K562 treated with DMSO at 1 percent for 48 hours (cell line): Measurements from ENCODE around the gene MLXIP. TPM values are rescaled to one million over a fixed set of nuclear protein-coding genes. Genes with fewer than 3 reads are reported as not detected.

Experiments used
- total RNA-seq: library from RNA; unstranded; fragments of 300-600 nt; gene quantifications from 2 replicates; pipeline ENCODE4 v1.2.3, GENCODE V29; 2022; ENCODE audit warnings: low replicate concordance; ENCODE audit errors: extremely low read depth

MLXIP gene, protein sequence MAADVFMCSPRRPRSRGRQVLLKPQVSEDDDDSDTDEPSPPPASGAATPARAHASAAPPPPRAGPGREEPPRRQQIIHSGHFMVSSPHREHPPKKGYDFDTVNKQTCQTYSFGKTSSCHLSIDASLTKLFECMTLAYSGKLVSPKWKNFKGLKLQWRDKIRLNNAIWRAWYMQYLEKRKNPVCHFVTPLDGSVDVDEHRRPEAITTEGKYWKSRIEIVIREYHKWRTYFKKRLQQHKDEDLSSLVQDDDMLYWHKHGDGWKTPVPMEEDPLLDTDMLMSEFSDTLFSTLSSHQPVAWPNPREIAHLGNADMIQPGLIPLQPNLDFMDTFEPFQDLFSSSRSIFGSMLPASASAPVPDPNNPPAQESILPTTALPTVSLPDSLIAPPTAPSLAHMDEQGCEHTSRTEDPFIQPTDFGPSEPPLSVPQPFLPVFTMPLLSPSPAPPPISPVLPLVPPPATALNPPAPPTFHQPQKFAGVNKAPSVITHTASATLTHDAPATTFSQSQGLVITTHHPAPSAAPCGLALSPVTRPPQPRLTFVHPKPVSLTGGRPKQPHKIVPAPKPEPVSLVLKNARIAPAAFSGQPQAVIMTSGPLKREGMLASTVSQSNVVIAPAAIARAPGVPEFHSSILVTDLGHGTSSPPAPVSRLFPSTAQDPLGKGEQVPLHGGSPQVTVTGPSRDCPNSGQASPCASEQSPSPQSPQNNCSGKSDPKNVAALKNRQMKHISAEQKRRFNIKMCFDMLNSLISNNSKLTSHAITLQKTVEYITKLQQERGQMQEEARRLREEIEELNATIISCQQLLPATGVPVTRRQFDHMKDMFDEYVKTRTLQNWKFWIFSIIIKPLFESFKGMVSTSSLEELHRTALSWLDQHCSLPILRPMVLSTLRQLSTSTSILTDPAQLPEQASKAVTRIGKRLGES
- not detected in 2 replicates for total RNA-seq

DNA sequence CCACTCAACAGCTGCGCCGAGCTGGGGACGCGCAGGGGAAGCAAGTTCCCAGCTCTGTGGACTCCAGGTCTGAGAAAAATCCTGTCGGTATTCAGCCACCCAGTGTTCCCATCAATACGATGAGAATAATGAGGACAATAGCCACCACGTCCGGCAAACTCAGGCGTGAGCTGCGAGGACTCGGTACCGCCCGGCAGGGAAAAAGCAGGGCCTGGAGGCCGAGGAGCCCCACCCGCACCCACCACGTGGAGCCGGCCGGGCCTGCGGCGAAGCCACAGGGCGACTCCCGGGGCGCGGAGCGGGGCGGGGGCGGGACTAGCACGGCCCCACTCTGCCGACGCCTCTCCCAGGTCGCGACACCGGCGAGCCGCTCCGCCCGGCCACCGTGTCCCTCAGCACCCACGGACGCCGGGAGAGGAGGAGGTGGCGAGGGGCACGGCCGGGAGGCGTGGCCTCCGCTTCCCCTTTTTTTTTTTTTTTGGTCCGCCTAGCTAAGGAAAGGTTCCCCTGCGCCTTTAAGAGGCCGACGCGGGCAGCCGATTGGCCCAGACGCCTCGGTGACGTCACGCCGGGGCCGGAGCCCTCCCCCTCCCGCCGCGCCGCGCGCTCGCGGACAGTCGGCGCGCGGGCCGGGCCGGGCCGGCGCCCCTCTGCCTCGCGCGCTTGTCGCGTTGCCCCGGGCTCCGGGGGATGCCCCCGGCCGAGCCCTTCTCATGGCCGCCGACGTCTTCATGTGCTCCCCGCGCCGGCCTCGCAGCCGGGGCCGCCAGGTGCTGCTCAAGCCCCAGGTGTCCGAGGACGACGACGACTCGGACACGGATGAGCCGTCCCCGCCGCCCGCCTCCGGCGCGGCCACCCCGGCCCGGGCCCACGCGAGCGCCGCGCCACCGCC lies at the start of gene MLXIP:
Gene MLXIP, plus strand, starts transcription at position 616 of the 892 bp plus-strand sequence. Its CDS starts 98 bp downstream, at position 714.

DNA sequence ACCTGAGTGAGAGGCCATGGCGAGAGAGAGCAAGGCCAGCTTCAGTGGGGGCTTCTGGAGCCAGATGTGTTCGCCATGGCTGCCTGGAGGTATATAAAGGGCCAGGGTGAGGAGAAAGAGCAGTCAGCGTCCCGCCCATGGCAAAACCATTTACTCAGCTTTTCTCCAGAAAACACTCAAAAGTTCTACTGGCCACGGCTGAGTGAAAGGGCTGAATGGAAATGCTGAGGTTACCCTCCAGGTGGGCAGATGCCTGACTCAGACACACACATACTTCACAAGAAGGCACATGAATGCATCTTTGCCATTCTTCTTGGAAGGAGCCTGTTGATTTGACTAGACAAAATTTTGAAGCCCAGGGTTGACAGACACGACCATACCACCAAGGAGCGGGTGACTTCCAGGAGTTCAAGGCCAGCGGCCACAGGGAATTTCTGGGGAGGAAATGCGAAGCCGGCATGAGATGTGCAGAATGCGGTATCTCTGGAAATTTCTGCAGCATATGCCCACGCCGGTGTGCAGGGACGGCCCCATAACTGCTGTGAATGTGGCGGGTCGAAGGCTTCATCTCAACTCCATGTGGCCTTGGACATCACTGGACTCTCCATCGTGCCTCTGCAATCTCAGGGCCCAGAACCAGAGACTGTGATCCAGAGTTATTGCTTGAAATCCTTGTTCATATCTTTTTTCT lies 95.7 kb downstream of the MLXIP start, which contains the start of gene IL31:
Gene IL31, minus strand, starts transcription at position 67 of the 691 bp plus-strand sequence. Its CDS starts 49 bp downstream, at position 18.

DNA sequence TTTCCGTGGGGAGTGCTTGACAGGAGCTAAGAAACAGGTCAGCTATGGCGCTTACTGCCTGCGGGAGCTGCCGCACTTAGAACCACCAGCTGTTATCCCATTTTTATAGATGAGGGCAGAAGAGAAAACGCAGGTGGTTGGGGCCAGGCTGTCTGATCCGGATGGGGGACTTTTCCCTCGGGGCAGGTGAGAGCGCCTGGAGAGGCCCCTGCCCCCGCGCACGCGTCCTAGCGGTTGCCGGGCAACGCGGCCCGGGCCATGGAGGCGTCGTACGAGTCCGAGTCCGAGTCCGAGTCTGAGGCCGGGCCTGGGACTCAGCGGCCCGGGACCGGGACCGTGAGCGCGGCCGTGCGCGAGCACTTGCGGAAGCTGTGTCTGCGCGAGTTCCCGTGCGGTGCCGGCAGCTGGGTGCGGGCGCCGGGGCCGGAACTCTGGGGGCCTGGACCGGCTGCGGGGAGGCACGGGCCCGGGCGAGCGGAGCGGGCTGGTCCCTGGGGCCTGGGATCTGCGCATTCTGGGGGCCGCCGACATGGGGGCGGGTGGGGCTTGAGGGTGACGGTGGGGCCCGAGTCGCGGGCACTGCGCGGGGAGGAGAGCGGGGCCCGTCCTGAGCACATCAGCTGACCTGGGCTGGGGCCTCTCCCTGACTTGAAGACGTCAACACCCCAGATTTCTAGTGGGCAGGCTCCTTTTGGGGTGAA lies 104.5 kb downstream of the MLXIP start, which contains the start of gene LRRC43:
Gene LRRC43, plus strand, starts transcription at position 237 of the 701 bp plus-strand sequence. Its CDS starts 22 bp downstream, at position 259.

Other genes with a start within 250 kb of the MLXIP start
- not detected in 2 replicates for gene HPD, start 219.9 kb upstream of the MLXIP start, total RNA-seq
- not detected in 2 replicates for gene PSMD9, start 190.0 kb upstream of the MLXIP start, total RNA-seq
- gene CFAP251, start 160.2 kb upstream of the MLXIP start, total RNA-seq, result not detected in 2 replicates
- gene BCL7A, start 56.9 kb upstream of the MLXIP start, total RNA-seq, result not detected in 2 replicates
- gene IL31, start 95.5 kb downstream of the MLXIP start, total RNA-seq, result not detected in 2 replicates
- gene LRRC43, start 104.4 kb downstream of the MLXIP start, total RNA-seq, result not detected in 2 replicates
- gene B3GNT4, start 125.0 kb downstream of the MLXIP start, total RNA-seq, result not detected in 2 replicates
- not detected in 2 replicates for gene DIABLO, start 147.3 kb downstream of the MLXIP start, total RNA-seq
- not detected in 2 replicates for gene VPS33A, start 187.7 kb downstream of the MLXIP start, total RNA-seq